C4-2B (cell line): ENCODE data around the gene AUNIP.
A peak's percentile ranks its signal among the peaks of the same experiment; 100 is the strongest.

Source experiments
- ZFX ChIP-seq: fragments of 450-650 bp; IDR thresholded peaks from 2 replicates; pipeline ENCODE4 v1.6.1; 2017
- TF ChIP-seq, protein P1 (sequence below): fragments of 450-650 bp; conservative IDR thresholded peaks from 2 replicates; pipeline ENCODE4 v1.5.1; 2017; ENCODE audit warnings: mild to moderate bottlenecking

DNA sequence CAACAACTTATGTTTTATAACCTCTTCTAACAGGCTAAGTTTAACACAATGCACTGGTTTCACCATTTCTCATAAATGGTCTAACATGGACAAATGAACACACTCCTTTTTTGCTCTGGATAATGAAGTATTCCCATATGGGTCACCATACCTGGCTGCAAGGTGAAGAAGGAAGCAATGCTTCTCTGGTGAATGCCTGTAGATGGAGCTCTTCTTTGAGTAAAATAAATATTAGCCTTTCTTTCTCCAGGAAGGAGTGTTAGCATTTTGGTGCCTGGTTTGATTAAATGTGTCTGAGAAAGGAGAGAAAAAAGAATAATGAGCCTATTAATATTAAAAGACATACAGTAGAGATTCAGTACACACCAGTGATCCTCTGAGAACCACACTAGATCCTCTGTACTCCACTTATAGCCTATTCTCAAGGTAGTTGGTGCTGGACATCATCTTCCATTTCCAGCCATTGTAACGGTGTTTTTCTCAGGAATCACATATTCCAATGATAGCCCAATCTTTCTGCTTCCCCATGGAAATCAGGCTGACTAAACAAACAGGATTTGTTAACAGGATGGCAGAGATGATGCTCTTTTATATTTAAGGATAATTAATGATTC, 21.9 kb downstream of the AUNIP start:
- TF ChIP-seq, protein P1, sequence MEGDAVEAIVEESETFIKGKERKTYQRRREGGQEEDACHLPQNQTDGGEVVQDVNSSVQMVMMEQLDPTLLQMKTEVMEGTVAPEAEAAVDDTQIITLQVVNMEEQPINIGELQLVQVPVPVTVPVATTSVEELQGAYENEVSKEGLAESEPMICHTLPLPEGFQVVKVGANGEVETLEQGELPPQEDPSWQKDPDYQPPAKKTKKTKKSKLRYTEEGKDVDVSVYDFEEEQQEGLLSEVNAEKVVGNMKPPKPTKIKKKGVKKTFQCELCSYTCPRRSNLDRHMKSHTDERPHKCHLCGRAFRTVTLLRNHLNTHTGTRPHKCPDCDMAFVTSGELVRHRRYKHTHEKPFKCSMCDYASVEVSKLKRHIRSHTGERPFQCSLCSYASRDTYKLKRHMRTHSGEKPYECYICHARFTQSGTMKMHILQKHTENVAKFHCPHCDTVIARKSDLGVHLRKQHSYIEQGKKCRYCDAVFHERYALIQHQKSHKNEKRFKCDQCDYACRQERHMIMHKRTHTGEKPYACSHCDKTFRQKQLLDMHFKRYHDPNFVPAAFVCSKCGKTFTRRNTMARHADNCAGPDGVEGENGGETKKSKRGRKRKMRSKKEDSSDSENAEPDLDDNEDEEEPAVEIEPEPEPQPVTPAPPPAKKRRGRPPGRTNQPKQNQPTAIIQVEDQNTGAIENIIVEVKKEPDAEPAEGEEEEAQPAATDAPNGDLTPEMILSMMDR, result peak; percentile 63
- no peak for TF ChIP-seq ZFX
